ENCODE results near the gene ABHD3.
"Not testable (repeated sequence)": the region's sequence is repeated elsewhere in the genome, so short reads cannot be mapped to it uniquely, and the experiment has no call there.

Gene ABHD3

DNA sequence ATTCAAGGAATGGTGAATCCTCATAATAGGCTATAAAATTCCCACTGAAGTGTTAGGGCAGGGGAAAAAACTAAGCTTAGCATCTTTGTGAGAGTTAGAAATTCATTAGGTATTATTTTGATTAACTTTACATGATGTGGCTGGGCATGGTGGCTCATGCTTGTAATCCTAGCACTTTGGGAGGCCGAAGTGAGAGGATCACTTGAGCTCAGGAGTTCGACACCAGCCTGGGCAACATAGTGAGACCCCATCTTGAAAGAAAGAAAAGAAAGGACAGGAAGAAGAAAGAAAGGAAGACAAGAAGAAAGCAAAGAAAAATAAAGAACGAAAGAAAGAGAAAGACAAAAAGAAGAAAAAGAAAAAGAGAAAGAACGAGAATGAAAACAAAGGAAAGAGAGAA, 52.5 kb downstream of the ABHD3 start:
- FAIRE-seq (no peak), DNase-seq (ENCODE audit: low spot score) (no peak)

DNA sequence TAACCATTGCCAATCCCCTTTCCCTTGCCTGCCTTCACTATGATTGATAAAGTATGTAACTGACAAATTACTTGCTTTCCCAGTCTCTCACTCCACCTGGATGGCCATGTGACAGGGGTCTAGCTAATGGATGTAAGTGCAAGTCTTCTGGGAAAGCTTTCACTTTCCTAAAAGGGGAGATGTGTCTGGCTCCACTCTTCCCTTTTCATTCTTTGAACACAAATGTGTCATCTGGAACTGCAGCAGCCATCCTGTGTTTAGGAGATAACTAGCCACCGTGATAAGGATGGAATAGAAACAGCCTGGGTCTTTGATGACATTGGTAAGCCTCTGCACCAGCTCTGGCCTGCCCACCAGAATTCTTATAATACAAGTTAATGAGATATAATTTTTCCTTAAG, 54.3 kb downstream of the ABHD3 start:
- FAIRE-seq: no peak
- DNase-seq (ENCODE audit: low spot score): no peak

DNA sequence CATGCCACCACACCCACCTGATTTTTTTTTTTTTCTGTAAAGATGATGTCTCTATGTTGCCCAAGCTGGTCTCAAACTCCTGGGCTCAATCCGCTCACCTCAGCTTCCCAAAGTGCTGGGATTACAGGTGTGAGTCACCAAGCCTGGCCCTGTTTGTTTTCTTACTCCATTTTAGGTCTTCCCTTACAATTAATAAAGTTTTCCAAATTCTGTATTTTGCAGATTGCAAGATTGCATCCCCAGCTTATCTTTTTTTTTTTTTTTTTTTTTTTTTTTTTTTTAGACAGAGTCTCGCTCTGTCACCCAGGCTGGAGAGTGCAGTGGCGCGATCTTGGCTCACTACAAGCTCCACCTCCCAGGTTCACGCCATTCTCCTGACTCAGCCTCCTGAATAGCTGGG, 64.2 kb downstream of the ABHD3 start:
- FAIRE-seq; DNase-seq (ENCODE audit: low spot score): not testable (repeated sequence)

DNA sequence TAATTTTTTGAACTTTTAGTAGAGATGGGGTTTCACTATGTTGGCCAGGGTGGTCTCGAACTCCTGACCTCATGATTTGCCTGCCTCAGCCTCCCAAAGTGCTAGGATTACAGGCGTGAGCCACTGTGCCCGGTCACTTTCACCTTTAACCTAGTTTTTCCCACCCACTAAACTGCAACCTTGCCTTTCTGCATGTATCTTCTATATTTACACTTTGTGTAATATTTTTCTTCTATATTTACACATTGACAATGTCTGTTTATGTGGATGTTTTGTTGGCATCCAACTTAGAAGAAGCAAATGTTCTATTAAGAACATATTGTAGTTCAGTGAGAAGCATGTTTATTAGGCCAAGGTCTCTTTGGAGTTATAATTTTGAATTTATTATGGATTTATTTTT, 65.8 kb downstream of the ABHD3 start:
- FAIRE-seq (no peak), DNase-seq (ENCODE audit: low spot score) (no peak)

DNA sequence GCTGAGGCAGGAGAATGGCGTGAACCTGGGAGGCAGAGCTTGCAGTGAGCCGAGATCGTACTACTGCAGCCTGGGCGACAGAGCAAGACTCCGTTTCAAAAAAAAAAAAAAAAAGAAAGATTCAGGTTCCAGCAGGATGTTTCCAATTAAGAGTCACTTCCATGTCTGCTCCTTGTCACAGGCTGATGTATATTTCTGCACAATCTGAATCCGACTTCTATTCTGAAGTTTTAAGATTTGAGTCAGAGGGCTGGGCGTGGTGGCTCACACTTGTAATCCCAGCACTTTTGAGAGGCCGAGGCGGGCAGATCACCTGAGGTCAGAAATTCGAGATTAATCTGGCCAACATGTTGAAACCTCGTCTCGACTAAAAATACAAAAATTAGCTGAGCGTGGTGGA, 67.8 kb downstream of the ABHD3 start:
- DNase-seq (ENCODE audit: low spot score) (no peak), FAIRE-seq (no peak)

DNA sequence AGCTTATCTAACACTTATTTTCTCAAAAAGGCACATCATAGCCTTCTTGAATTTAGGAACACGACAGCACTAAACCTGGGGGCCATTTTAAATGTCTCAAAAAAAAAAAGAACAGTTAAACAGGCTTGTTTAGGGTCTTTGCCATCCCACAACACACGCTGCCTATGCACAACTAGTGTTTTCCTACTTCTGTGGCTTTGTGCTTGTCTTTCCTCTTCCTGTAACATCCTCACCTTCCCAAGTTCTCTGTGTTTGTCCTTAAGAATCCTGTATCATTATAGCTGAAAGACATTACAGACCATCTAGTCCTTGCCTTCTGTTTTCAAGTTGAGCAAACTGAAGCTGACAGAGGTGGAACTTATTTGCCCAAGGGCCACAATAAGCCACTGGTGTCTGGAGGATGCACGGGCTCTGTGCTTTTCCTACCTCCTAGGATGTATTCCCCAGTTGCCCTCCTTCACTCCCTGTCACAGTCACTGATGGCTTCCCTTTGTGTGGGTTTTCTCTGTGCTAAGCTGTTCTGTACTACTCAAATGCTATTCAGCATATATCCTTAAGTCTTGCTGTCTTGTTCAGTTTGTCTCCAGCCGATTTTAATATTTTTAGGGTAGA, 69.9 kb downstream of the ABHD3 start:
- peak; percentile 80 for FAIRE-seq
- DNase-seq (ENCODE audit: low spot score): no peak

DNA sequence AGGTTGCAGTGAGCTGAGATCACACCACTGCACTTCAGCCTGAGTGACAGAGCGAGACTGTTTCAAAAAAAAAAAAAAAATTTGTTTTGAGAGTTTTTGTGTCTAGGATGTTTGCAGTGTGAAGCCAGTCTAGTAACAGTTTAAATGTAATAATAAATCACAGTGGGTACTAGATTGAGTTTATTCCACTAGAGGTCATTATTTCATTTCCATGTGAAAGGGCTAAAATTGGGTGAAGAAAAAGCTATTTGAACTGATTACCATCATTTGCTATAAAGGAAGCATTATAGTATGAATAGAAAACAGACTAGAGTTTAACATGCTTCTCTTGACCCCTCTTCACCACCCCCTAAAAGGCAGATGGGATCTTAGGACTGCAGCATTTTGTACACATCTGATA, 72.2 kb downstream of the ABHD3 start:
- FAIRE-seq (no peak), DNase-seq (ENCODE audit: low spot score) (no peak)

DNA sequence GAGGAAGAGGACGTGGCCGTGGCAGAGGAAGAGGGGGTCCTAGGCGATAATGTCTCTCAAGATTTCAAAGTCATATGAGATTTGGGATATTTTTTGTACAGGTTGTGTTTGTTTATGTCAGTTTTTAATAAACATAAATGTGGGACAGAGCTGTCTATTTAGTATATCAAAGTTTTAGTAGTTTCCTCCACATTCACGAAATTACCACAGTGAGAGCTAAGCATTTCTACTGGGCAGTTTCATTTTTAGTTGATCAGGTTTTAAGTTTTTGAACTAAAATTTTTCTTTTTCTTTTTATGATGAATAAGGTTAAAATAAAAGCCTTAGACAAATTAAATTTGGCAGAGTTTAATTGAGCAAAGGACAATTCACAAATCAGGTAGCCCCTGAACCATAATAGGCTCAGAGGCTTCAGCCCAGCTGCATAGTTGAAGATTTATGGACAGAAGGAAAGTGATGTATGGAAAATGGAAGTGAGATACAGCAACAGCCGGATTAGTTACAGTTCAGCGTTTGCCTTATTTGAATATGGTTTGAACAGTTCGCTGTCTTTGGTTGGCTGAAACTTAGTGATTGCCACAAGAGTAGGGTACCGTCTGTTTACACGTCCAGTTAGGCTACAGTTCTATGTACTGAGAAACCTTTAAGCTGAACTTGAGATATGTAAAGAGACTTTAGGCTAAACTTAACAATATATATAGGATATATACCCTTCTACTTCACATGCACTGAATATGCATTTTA, 75.3 kb downstream of the ABHD3 start:
- FAIRE-seq: no peak
- no peak for DNase-seq (ENCODE audit: low spot score)

DNA sequence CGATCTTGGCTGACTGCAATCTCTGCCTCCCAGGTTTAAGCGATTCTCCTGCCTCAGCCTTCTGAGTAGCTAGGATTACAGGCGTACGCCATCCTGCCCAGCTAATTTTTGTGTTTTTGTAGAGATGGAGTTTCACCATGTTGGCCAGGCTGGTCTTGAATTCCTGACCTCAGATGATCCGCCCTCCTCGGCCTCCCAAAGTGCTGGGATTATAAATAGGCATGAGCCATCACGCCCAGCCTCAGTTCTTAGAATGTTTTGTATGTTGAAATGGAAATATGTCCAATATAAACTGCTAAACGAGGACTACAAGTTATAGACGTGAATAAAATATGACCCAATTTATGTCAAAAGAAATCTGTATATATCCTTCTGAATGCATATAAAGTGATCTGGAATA, 82.9 kb downstream of the ABHD3 start:
- not testable (repeated sequence) for DNase-seq (ENCODE audit: low spot score); FAIRE-seq

DNA sequence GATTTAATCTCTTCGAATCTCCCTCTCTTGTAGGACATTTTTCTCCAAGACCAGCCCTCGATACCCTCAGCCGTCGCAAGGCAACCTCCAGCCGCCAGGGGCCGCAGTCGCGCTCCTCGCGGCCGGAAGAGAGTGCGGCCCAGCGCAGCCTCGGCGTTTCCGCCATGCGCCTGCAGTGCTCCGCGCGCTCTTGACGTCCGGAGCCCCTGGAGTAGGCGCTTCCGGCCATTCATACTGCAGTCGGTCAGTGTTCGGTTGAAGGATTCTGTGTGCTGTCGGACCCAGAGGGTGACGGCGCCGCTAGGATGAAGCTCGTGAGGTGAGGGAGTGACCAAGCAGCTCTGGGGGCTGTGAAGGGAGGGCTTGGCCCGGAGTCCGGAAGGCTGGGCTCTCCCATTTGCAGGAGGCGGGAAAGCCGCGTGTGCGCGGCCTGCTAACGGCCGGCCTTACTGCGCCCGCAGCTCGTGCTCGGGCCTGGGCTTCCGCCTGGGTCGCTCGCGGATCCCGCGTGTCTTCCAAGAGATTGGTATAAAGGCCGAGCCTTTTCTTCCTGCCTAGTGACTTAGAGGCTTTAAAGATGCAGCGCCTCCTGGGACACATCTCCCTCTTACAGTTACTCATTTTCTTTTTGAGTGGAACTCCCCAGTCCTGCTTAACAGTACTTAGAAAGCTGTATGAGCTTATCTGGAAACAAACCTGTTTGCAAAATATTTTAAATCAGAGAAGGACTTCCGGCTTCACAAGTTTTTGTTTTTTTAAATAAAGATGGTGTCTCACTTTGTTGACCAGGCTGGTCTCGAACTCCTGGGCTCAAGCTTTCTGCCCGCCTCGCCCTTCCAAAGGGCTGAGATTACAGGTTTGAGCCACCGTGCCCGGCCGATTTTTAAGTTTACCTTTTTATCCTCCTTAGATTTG, 92.2 kb downstream of the ABHD3 start, which contains the start of gene SNRPD1:
Gene SNRPD1, plus strand, starts transcription at position 190 of the 915 bp plus-strand sequence. Its CDS starts 116 bp downstream, at position 306.
- peak; percentile 63 for FAIRE-seq
- DNase-seq (ENCODE audit: low spot score): peak; percentile 98

DNA sequence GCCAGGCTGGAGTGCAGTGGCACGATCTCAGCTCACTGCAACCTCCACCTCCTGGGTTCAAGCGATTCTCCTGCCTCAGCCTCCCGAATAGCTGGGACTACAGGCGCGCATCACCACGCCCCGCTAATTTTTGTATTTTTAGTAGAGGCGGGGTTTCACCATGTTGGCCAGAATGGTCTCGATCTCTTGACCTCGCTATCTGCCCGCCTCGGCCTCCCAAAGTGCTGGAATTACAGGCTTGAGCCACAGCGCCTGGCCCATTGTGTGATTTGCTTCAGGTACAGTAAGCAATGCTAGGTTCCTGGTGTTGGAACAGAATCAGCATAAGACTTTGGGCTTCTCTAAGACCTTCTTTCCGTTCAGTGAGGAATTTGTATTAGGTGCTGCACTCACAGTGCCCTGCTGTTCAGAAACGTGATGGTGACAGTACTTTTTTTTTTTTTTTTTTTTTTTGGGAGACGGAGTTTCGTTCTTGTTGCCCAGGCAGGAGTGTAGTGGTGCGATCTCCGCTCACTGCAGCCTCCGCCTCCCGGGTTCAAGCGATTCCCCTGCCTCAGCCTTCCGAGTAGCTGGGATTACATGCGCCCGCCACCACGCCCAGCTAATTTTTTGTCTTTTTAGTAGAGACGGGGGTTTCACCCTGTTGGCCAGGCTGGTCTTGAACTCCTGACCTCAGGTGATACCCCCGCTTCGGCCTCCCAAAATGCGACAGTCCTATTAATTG, 93.0 kb downstream of the ABHD3 start:
- FAIRE-seq: not testable (repeated sequence)
- peak; percentile 29 for DNase-seq (ENCODE audit: low spot score)

DNA sequence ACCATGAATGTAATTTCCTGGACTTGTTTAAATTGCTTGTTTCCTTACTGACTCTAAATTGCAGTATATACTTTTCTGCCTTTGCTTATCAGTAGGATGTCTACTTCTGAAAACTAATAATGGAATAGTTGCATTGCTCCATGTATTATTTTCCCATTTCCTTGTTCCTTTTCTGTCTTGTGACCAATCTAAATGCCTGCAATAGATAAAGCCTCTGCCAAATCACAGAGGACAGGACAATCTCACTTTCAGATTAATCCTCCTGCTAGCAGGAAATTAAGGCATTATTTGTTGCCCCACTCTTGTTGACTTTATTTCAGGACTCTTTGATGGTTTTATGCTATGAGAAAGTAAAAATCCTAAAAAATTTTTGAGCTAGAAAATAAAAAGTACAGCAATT, 99.4 kb downstream of the ABHD3 start:
- DNase-seq (ENCODE audit: low spot score) (no peak), FAIRE-seq (no peak)

DNA sequence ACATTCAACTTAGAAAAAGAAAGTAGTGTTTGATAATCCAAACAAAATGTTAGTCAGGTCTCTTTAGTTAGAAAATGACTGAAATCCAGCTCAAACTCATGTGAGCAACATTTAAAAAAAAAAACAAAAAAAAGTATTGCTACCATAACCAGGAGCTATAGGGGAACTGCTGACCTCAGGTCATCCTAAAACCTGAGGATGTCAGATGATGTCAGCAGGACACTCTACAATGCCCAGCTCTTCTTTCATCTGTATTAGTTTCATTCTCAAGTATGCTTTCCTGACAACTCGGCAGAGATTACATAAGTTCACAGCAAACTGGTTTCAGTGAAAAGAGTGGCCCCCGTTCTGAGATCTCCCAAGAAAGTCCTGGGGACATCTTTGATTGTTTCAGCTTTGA, 99.9 kb downstream of the ABHD3 start:
- no peak for FAIRE-seq
- DNase-seq (ENCODE audit: low spot score): no peak

DNA sequence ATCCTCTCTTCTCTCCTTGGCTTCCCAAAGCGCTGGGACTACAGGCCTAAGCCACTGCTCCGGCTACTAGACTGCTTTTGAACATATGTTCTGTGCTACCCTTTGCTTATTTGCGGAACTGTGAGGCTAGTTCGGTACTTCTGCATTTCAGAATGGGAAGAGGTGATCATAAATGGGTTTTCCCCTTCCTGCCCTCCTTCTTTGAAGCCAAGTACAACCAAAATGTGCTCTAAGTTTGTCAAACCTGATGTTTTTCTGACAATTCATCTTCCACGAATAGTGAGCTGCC, 102.3 kb downstream of the ABHD3 start:
- FAIRE-seq (no peak), DNase-seq (ENCODE audit: low spot score) (no peak)
